Keratinocyte (primary cell): ENCODE measurements around the gene RTN4R. TPM values are rescaled to one million over a fixed set of nuclear protein-coding genes. Genes with fewer than 3 reads are reported as not detected.
"Not testable (repeated sequence)": the region's sequence is repeated elsewhere in the genome, so short reads cannot be mapped to it uniquely, and the experiment has no call there.

Source experiments
- DNase-seq: peaks from one replicate; pipeline ENCODE4 v3.0.0-alpha.2; 2011; ENCODE audit warnings: low read depth, missing footprints, low spot score
- FAIRE-seq: peaks from 2 replicates; lab custom pipeline; 2011; peaks lifted over from hg19 to GRCh38; lab: Jason Lieb, UNC
- H2AFZ ChIP-seq: 2 replicates; pipeline ENCODE4 v1.6.0; 2012; ENCODE audit warnings: low read length, control low read depth, inconsistent platforms; ENCODE audit not compliant: control insufficient read depth
- H3K27ac ChIP-seq: 2 replicates; pipeline ENCODE4 v1.5.1; 2011; ENCODE audit warnings: low read length; ENCODE audit not compliant: control insufficient read depth, insufficient read depth
- H3K27me3 ChIP-seq: 3 replicates; pipeline ENCODE4 v1.6.0; 2011; ENCODE audit warnings: low read length; ENCODE audit not compliant: control insufficient read depth, insufficient read depth; ENCODE audit errors: extremely low read depth
- H3K36me3 ChIP-seq, 2 experiments: 2 replicates in 1 of 2; 3 replicates in 1 of 2; pipeline ENCODE4 v1.5.1; 2011; ENCODE audit warnings: low read length in 2 of 2, mild to moderate bottlenecking in 1 of 2; ENCODE audit not compliant: control insufficient read depth in 2 of 2, insufficient read depth in 2 of 2; ENCODE audit errors: extremely low read depth in 1 of 2
- H3K4me1 ChIP-seq: 3 replicates; pipeline ENCODE4 v1.5.1; 2011; ENCODE audit warnings: low read length; ENCODE audit not compliant: control insufficient read depth, insufficient read depth; ENCODE audit errors: extremely low read depth
- H3K4me2 ChIP-seq: 3 replicates; pipeline ENCODE4 v1.6.0; 2011; ENCODE audit warnings: low read depth, low read length; ENCODE audit not compliant: control insufficient read depth, insufficient read depth; ENCODE audit errors: extremely low read depth
- H3K4me3 ChIP-seq, 3 experiments: fragments of 200-600 bp in 1 of 3; sonication (generic) in 1 of 3; 2 replicates in 2 of 3; 3 replicates in 1 of 3; pipeline ENCODE4 v1.5.1; 2011 to 2016; ENCODE audit warnings: low read length in 3 of 3, mild to moderate bottlenecking in 3 of 3, control low read depth in 2 of 3, inconsistent platforms in 1 of 3, low read depth in 1 of 3, mixed read lengths in 1 of 3, mixed run types in 1 of 3, moderate library complexity in 1 of 3; ENCODE audit not compliant: control insufficient read depth in 2 of 3, insufficient read depth in 2 of 3; ENCODE audit errors: extremely low read depth in 1 of 3
- H3K79me2 ChIP-seq: 2 replicates; pipeline ENCODE4 v1.6.0; 2012; ENCODE audit warnings: low read length; ENCODE audit not compliant: control insufficient read depth, insufficient read depth
- H3K9ac ChIP-seq: 3 replicates; pipeline ENCODE4 v1.6.0; 2011; ENCODE audit warnings: low read length; ENCODE audit not compliant: control insufficient read depth, insufficient read depth; ENCODE audit errors: extremely low read depth
- H3K9me1 ChIP-seq: 3 replicates; pipeline ENCODE4 v1.6.0; 2011; ENCODE audit warnings: low read length; ENCODE audit not compliant: control insufficient read depth, insufficient read depth; ENCODE audit errors: extremely low read depth
- H3K9me3 ChIP-seq: 2 replicates; pipeline ENCODE4 v1.5.1; 2012; ENCODE audit warnings: low read depth, low read length; ENCODE audit not compliant: control insufficient read depth
- H4K20me1 ChIP-seq: 3 replicates; pipeline ENCODE4 v1.6.0; 2011; ENCODE audit warnings: low read length; ENCODE audit not compliant: control insufficient read depth, insufficient read depth; ENCODE audit errors: extremely low read depth
- EZH2 ChIP-seq: IDR thresholded peaks from one replicate; pipeline ENCODE4 v1.6.1; 2012; ENCODE audit warnings: inconsistent platforms, mild to moderate bottlenecking, low read length, moderate library complexity
- dilution Hi-C: fragments of 300-500 bp; cut with MboI; formaldehyde crosslinking; loops from one replicate; pipeline ENCODE4 v1.7.0; 2020; ENCODE audit warnings: low sequenced_read_pairs; ENCODE audit not compliant: extremely low pct_ligation_motif_present
- polyA plus RNA-seq, 5 experiments: library from polyadenylated mRNA; depleted of rRNA in 3 of 5; stranded (reverse) in 3 of 5; stranded (forward) in 1 of 5; unstranded in 1 of 5; fragments of >200 nt; gene quantifications; 1 replicate in 1 of 5; 2 replicates in 3 of 5; 3 replicates in 1 of 5; pipeline versions ENCODE4 v1.2.1 to v1.2.3, GENCODE V29; 2011 to 2012; ENCODE audit warnings: missing spikeins in 2 of 5, low read depth in 1 of 5, low replicate concordance in 1 of 5
- TF ChIP-seq, protein P1 (sequence below), 3 experiments: IDR thresholded peaks in 1 of 3; conservative IDR thresholded peaks in 1 of 3; optimal IDR thresholded peaks in 1 of 3; 2 replicates in 2 of 3; 3 replicates in 1 of 3; pipeline versions ENCODE3 to v1.5.1; 2011; ENCODE audit warnings: low read length in 3 of 3, mild to moderate bottlenecking in 3 of 3, moderate library complexity in 2 of 3, control low read depth in 1 of 3, inconsistent platforms in 1 of 3; ENCODE audit not compliant: insufficient read depth in 2 of 3; ENCODE audit errors: extremely low read depth in 1 of 3

RTN4R gene
- polyA plus RNA-seq, 1 donor (not counting 4 experiments of a cell fraction or from before 2014, with no cell fraction given), result 2.5 TPM

DNA sequence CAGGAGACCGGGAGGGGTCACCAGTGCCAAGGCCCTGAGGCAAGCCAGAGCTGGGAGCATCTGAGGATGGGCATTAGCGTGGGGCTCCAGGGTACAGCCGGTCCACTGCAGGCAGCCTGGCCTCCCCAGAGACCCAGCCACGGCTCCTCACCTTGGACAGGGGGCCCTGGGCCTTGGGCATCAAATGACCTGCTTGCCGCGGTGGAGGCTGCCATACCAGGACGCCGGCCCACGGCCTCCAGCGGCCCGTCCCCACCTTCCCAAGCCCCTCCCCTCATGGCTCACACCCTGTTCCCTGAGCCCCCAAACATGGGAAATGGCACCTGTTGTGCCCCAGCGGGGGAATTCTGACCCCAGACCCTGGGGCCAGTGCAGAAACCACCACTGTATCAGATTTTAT lies 12.7 kb upstream of the RTN4R start:
- Histone ChIP-seq H3K27ac (no peak overlapping the region), H3K79me2 (no peaks in the 10 kb centered on the region), H4K20me1 (no peaks in the 10 kb centered on the region), H3K4me2 (no peak overlapping the region), H2AFZ (no peak overlapping the region), H3K9me3 (no peaks in the 10 kb centered on the region), H3K4me1 (no peaks in the 10 kb centered on the region), H3K36me3 (no peaks in the 10 kb centered on the region), H3K27me3 (no peaks in the 10 kb centered on the region), H3K9me1 (no peaks in the 10 kb centered on the region), H3K4me3 (no peak overlapping the region), H3K9ac (no peak overlapping the region)
- FAIRE-seq (no peak), DNase-seq (no peak)
- dilution Hi-C loops, result no loop called here
- TF ChIP-seq, protein P1, sequence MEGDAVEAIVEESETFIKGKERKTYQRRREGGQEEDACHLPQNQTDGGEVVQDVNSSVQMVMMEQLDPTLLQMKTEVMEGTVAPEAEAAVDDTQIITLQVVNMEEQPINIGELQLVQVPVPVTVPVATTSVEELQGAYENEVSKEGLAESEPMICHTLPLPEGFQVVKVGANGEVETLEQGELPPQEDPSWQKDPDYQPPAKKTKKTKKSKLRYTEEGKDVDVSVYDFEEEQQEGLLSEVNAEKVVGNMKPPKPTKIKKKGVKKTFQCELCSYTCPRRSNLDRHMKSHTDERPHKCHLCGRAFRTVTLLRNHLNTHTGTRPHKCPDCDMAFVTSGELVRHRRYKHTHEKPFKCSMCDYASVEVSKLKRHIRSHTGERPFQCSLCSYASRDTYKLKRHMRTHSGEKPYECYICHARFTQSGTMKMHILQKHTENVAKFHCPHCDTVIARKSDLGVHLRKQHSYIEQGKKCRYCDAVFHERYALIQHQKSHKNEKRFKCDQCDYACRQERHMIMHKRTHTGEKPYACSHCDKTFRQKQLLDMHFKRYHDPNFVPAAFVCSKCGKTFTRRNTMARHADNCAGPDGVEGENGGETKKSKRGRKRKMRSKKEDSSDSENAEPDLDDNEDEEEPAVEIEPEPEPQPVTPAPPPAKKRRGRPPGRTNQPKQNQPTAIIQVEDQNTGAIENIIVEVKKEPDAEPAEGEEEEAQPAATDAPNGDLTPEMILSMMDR (optimal IDR thresholded peaks at IDR 0.05 in 1 of 3, IDR thresholded peaks at IDR 0.05 in 1 of 3, conservative IDR thresholded peaks at IDR 0.05 in 1 of 3; ENCODE audit: extremely low read depth in 1 of 3, insufficient read depth in 2 of 3, low read length in 3 of 3), result no peak
- no peak for TF ChIP-seq EZH2

DNA sequence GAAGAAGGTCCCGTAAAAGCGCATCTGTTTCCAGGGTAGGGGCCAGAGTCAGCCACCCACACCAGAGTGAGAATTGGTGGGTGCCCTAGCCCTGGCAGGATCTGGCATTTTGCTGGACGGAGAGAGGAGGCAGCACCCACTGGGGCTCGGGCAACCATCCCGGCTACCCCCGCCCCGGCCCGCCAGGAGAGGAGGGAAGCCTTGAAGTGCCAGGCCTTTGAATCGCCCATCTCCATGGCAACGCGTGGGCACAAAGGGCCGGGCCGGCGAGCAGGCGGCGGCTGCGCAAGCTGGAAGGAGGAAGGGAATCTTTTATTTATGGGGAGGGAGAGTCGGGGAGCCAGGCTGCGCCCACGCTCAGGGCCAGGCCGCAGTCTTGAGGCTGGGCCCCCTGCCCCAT lies 12.0 kb upstream of the RTN4R start:
- dilution Hi-C loops, H3K4me2 ChIP-seq, DNase-seq, H2AFZ ChIP-seq, H3K9me1 ChIP-seq, H3K9ac ChIP-seq, H3K27ac ChIP-seq, H3K27me3 ChIP-seq, H4K20me1 ChIP-seq, FAIRE-seq, H3K4me3 ChIP-seq, H3K79me2 ChIP-seq, H3K36me3 ChIP-seq, H3K4me1 ChIP-seq, H3K9me3 ChIP-seq: not testable (repeated sequence)

DNA sequence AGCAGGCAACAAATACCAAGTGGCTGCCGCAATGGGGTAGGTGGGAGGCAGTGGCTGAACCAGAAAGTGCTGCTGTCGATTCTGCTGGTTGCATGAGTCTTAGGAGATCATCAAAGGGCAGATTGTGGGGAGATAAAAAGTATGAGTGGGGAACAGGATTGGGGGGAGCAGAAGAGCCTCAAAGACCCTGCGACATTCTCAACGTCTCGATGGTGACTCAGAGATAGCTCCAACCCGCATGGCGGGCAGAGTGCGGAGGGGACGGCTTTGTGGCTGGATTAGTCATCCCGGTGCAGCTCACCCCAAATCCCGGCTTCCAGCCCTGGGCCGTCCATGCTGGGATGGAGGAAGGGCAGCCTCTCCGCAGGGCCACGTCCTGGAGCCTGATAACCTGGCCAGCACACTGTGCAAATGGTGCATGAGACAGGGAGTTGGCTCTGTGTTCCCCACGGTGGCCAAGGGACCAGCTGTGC lies 11.6 kb upstream of the RTN4R start:
- no peaks in the 10 kb centered on the region for H3K36me3 ChIP-seq
- no peak overlapping the region for H2AFZ ChIP-seq
- DNase-seq, result no peak
- H3K4me2 ChIP-seq, result no peak overlapping the region
- H3K4me1 ChIP-seq, result no peaks in the 10 kb centered on the region
- no peaks in the 10 kb centered on the region for H3K27me3 ChIP-seq
- no peak for FAIRE-seq
- no peaks in the 10 kb centered on the region for H3K9me3 ChIP-seq
- H3K9me1 ChIP-seq, result no peaks in the 10 kb centered on the region
- dilution Hi-C loops, result no loop called here
- no peak overlapping the region for H3K9ac ChIP-seq
- no peak overlapping the region for H3K4me3 ChIP-seq
- H3K27ac ChIP-seq, result no peak overlapping the region
- H4K20me1 ChIP-seq, result no peaks in the 10 kb centered on the region
- no peak for TF ChIP-seq EZH2
- TF ChIP-seq, protein P1 (optimal IDR thresholded peaks at IDR 0.05 in 1 of 3, IDR thresholded peaks at IDR 0.05 in 1 of 3, conservative IDR thresholded peaks at IDR 0.05 in 1 of 3; ENCODE audit: extremely low read depth in 1 of 3, insufficient read depth in 2 of 3, low read length in 3 of 3), result no peak
- H3K79me2 ChIP-seq, result no peaks in the 10 kb centered on the region

DNA sequence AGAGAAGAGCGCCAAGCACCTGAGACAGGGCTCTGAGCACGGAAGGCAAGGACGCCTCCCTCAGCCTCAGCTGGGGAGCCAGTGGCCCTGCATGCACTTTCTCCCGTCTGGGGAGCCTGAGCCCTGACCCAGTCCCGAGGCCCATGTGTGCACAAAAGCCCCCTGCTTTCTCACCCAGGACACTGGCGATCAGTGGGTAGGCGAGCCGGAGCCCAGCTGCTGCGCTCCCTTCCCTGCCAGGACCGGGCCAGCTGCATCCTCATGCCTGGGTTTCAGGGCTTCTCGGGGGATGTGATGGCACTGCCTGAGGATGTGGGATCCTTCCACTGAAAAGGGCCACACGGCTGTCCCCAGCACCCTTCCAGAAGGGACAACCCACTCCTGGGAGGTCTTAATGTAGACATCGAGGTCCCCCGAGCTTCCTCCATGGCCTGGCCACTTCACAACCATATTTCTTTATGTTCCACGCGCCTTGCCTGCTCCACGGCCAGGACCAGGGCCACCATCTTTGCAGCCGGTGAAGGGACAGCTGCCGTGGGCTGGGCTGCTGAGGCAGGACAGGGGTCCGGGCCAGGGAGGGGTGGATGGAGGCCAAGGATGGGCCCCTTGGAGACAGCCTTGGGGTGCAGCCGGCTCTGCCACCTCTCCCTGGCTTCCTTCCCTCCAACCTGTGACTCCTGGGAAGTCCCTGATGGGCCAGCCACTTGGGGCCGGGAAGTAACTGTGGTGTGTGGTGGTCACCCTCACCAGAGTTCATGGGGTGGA lies 10.8 kb upstream of the RTN4R start:
- H3K9me3 ChIP-seq, H2AFZ ChIP-seq, H3K9me1 ChIP-seq, dilution Hi-C loops, H3K9ac ChIP-seq, H3K4me1 ChIP-seq, H3K4me2 ChIP-seq, H3K4me3 ChIP-seq, DNase-seq, H3K36me3 ChIP-seq, FAIRE-seq, H4K20me1 ChIP-seq, H3K79me2 ChIP-seq, H3K27me3 ChIP-seq, H3K27ac ChIP-seq: not testable (repeated sequence)
